Muscle of leg (tissue), 9 donors: ENCODE results near the gene MFAP2. TPM values are rescaled to one million over a fixed set of nuclear protein-coding genes. Genes with fewer than 3 reads are reported as not detected.

Experiments used
- polyA plus RNA-seq, 8 donors: library from polyadenylated mRNA; unstranded; fragments of 120-200 nt; gene quantifications; one replicate each; pipeline versions ENCODE4 v1.2.1 to v1.2.3, GENCODE V29; 2013; ENCODE audit warnings: inconsistent platforms in 1 of 8, low replicate concordance in 1 of 8; ENCODE audit not compliant: insufficient read length in 8 of 8, insufficient read depth in 1 of 8
- total RNA-seq: library from RNA; stranded (reverse); fragments of 120-200 nt; gene quantifications from one replicate; pipeline ENCODE4 v1.2.4, GENCODE V29; 2013

Gene MFAP2
- total and polyA plus RNA-seq, 9 donors, result 50.1 to 150 (median 111) TPM

Other genes with a start within 250 kb of the MFAP2 start
- 2,384 TPM for gene RNU1-4, start 240.1 kb downstream of the MFAP2 start, total RNA-seq
- gene RNU1-4, start 240.1 kb downstream of the MFAP2 start, polyA plus RNA-seq, result not detected
- 2,384 TPM for gene RNU1-2, start 84.6 kb downstream of the MFAP2 start, total RNA-seq
- not detected for gene RNU1-2, start 84.6 kb downstream of the MFAP2 start, polyA plus RNA-seq
- 15.2 TPM for gene CROCC, start 58.7 kb downstream of the MFAP2 start, total RNA-seq
- 10 to 100 TPM; 22.1 to 33.1 (median 26.7) TPM for gene CROCC, start 58.7 kb downstream of the MFAP2 start, polyA plus RNA-seq
- 8.8 TPM for gene ATP13A2, start 31.3 kb upstream of the MFAP2 start, total RNA-seq
- 10 to 100 TPM; 19.2 to 25.0 (median 21.7) TPM for gene ATP13A2, start 31.3 kb upstream of the MFAP2 start, polyA plus RNA-seq
- gene SDHB, start 73.4 kb upstream of the MFAP2 start, total RNA-seq, result 103 TPM
- 100 to 1,000 TPM in 3 of 8 donors, 10 to 100 TPM in 5; 83.6 to 118 (median 92.6) TPM for gene SDHB, start 73.4 kb upstream of the MFAP2 start, polyA plus RNA-seq
- gene PADI2, start 138.8 kb upstream of the MFAP2 start, total RNA-seq, result 37.2 TPM
- 10 to 100 TPM; 46.7 to 81.7 (median 69.7) TPM for gene PADI2, start 138.8 kb upstream of the MFAP2 start, polyA plus RNA-seq
- gene PADI1, start 224.5 kb upstream of the MFAP2 start, total RNA-seq, result 0.13 TPM
- gene PADI1, start 224.5 kb upstream of the MFAP2 start, polyA plus RNA-seq, result under 1 TPM; 0.13 to 0.91 (median 0.34) TPM